NT2/D1 (cell line): ENCODE data around the gene SLC2A4RG.
A peak's percentile ranks its signal among the peaks of the same experiment; 100 is the strongest.

ENCODE experiments used
- DNase-seq: peaks from one replicate; pipeline ENCODE4 v3.0.0-alpha.2; 2011; ENCODE audit warnings: low read depth, low spot score
- H3K27me3 ChIP-seq: 2 replicates; pipeline ENCODE4 v1.6.0; 2011; ENCODE audit warnings: mild to moderate bottlenecking; ENCODE audit not compliant: insufficient read length, insufficient read depth
- H3K36me3 ChIP-seq: 2 replicates; pipeline ENCODE4 v1.6.1; 2011; ENCODE audit warnings: mild to moderate bottlenecking, low read length, mixed read lengths; ENCODE audit not compliant: insufficient read depth, insufficient read length
- H3K4me1 ChIP-seq: 2 replicates; pipeline ENCODE4 v1.5.1; 2011; ENCODE audit not compliant: insufficient read depth, insufficient read length
- H3K4me3 ChIP-seq: 2 replicates; pipeline ENCODE4 v1.5.1; 2011; ENCODE audit warnings: low read depth; ENCODE audit not compliant: insufficient read length
- H3K9ac ChIP-seq: 2 replicates; pipeline ENCODE4 v1.6.0; 2011; ENCODE audit warnings: low read depth; ENCODE audit not compliant: insufficient read length
- H3K9me3 ChIP-seq: 2 replicates; pipeline ENCODE4 v1.5.1; 2011; ENCODE audit warnings: mild to moderate bottlenecking, low read length; ENCODE audit not compliant: insufficient read depth
- SUZ12 ChIP-seq: IDR thresholded peaks from 2 replicates; pipeline ENCODE4 v1.6.1; 2011; ENCODE audit not compliant: insufficient read length, insufficient read depth; ENCODE audit errors: extremely low read depth
- YY1 ChIP-seq: IDR thresholded peaks from 2 replicates; pipeline ENCODE4 v1.6.1; 2011; ENCODE audit not compliant: insufficient read length, insufficient read depth
- ZNF274 ChIP-seq: IDR thresholded peaks from 2 replicates; pipeline ENCODE4 v1.6.1; 2011; ENCODE audit warnings: mild to moderate bottlenecking, low read depth, low read length

SLC2A4RG gene

DNA sequence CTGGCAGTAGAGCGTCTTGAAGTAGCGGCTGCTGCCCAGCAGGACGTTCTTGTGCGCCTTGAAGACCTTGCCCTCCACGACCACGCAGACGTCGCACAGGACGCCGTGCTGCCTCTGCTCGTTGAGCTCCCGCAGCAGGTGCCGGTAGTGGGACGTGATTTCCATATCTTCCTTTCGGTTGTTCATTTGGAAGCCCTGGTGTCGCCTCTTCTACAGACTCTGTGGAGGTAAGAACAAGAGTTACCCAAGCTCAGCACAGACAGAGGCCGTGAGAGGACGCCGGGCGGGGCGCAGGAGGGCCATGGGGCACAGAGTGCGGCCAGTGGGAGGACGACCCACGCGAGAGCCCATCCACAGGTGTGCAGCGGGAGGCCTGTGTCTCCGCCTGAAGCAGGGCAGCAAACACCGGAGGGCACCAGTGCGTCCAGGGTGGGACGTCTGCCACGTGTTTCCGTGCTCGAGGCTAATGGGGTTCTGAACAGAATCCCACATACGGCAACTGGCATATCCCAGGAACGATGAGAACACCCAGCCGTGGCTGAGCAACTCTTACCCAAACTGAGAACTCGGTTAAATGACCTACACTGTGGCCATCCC is 51.1 kb downstream of the SLC2A4RG start:
- Histone ChIP-seq H3K4me1 (peaks cover 13% of the 10 kb centered on the region), H3K4me3 (no peak overlapping the region), H3K9ac (no peak overlapping the region), H3K27me3 (peaks cover 3% of the 10 kb centered on the region), H3K36me3 (peaks cover 31% of the 10 kb centered on the region), H3K9me3 (no peaks in the 10 kb centered on the region)
- TF ChIP-seq ZNF274 (no peak), SUZ12 (no peak), YY1 (no peak)
- no peak for DNase-seq

DNA sequence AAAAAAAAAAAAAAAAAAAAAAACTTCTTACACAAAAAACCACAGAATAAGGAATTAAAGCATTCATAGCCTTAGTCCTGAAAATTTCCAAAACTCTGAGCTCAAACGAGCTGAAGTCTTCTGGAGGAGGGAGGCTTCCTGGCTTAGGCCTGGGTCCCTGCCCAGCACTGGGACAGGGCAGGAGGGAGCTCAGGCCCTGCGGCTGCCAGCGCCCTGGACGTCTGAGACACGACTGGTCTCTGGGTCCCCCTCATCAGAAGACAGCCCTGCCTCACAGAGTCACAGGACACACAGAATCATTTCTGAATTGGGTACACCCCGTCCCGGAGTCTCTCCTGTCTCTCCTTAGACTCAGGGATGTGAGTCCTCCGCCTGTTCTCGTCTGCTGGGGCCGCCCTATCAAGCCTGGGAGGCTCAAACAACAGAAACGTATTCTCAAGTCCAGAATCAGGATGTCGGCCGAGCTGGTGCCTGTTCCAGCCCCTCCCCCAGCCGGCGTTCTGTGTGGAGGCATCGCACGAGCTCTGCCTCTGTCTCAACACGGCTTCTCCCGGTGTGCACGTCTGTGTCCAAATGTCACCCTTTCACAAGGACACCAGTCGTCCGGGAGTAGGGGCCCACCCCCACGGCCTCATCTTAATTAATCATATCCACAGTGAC is 52.1 kb downstream of the SLC2A4RG start:
- H3K4me1 ChIP-seq, result peaks cover 15% of the 10 kb centered on the region
- H3K9ac ChIP-seq, result peak overlapping the region; percentile 4
- no peak for DNase-seq
- no peaks in the 10 kb centered on the region for H3K9me3 ChIP-seq
- no peak overlapping the region for H3K4me3 ChIP-seq
- TF ChIP-seq SUZ12 (no peak), ZNF274 (no peak), YY1 (no peak)
- peaks cover 3% of the 10 kb centered on the region for H3K27me3 ChIP-seq
- peaks cover 31% of the 10 kb centered on the region for H3K36me3 ChIP-seq

DNA sequence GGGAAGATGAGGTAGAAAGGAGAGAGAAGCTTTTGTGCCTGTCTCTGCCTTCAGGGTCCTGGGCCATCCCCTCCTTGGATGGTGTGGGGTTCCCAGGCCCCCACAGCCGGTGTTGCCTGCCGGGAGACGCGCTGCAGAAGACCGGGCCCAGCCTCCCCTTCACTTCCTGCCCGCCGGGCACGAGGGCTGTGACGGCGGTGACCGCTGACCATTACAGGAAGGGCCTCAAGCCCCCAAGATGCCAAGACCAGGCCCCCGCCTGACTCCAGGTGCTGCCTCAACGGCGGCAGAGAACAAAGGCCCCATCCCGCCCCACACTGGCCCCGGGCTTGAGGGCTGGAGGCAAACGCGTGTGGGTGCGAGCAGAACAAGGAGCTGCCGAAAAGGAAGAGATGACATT is 53.3 kb downstream of the SLC2A4RG start:
- no peak for DNase-seq
- H3K4me1 ChIP-seq, result peaks cover 13% of the 10 kb centered on the region

More for the DNA sequence above, 53.3 kb downstream of the SLC2A4RG start:
- H3K4me3 ChIP-seq, result no peak overlapping the region
- peaks cover 25% of the 10 kb centered on the region for H3K36me3 ChIP-seq
- peaks cover 3% of the 10 kb centered on the region for H3K27me3 ChIP-seq
- H3K9ac ChIP-seq, result peak overlapping the region; percentile 56
- no peaks in the 10 kb centered on the region for H3K9me3 ChIP-seq
- no peak for TF ChIP-seq YY1
- TF ChIP-seq SUZ12, result no peak
- no peak for TF ChIP-seq ZNF274
